ENCODE data around the gene RASSF6. TPM values are rescaled to one million over a fixed set of nuclear protein-coding genes. Genes with fewer than 3 reads are reported as not detected.
"Not testable (repeated sequence)": the region's sequence is repeated elsewhere in the genome, so short reads cannot be mapped to it uniquely, and the experiment has no call there.

The RASSF6 gene
- total RNA-seq, 1 donor from 2014 or later = not detected

GRCh38 chr4:73665924-73666323 is 45.7 kb upstream of the RASSF6 start:
- H3K27me3 Mint-ChIP-seq (ENCODE audit: insufficient read depth, low read depth); H3K4me2 ChIP-seq; H3K9me3 ChIP-seq (ENCODE audit: low read depth); H3F3A ChIP-seq (ENCODE audit: low read depth); H2AFZ ChIP-seq (replicated peaks); H3K36me3 ChIP-seq; H3K9ac ChIP-seq; H3K27ac Mint-ChIP-seq; H3K4me3 Mint-ChIP-seq; H3K27ac ChIP-seq; DNase-seq (ENCODE audit: low spot score); H3K36me3 Mint-ChIP-seq; H4K20me1 ChIP-seq (ENCODE audit: low read depth); H3K9me3 Mint-ChIP-seq; H3K4me3 ChIP-seq; H3K79me2 ChIP-seq (ENCODE audit: low read depth); H3K4me1 ChIP-seq; H3K4me1 Mint-ChIP-seq; H3K27me3 ChIP-seq: not testable (repeated sequence)
- TF ChIP-seq CTCF (IDR thresholded peaks at IDR 0.05) = peak; percentile 49

- Histone ChIP-seq H3K36me3 (no peaks in the 10 kb centered on the region), H3K27ac (no peak overlapping the region), H3K9me3 (ENCODE audit: low read depth) (no peaks in the 10 kb centered on the region), H4K20me1 (ENCODE audit: low read depth) (no peaks in the 10 kb centered on the region), H3K27me3 (no peaks in the 10 kb centered on the region), H3K4me1 (no peaks in the 10 kb centered on the region), H3K79me2 (ENCODE audit: low read depth) (no peaks in the 10 kb centered on the region), H3K9ac (no peak overlapping the region), H3K4me3 (no peak overlapping the region), H3K4me2 (no peak overlapping the region), H2AFZ (replicated peaks) (no peak overlapping the region), H3F3A (ENCODE audit: low read depth) (no peaks in the 10 kb centered on the region)
- Mint-ChIP-seq H3K27me3 (ENCODE audit: insufficient read depth, low read depth) (no peaks in the 10 kb centered on the region), H3K4me1 (no peaks in the 10 kb centered on the region), H3K36me3 (no peaks in the 10 kb centered on the region), H3K9me3 (peaks cover 4% of the 10 kb centered on the region), H3K27ac (no peak overlapping the region), H3K4me3 (no peak overlapping the region)
- DNase-seq (ENCODE audit: low spot score) = no peak
- TF ChIP-seq EZH2 (IDR thresholded peaks at IDR 0.05) (no peak), CTCF (IDR thresholded peaks at IDR 0.05) (no peak), EZH2phosphoT487 (IDR thresholded peaks at IDR 0.05) (no peak)
Observed at GRCh38 chr4:73664470-73664869, 44.2 kb upstream of the RASSF6 start.

GRCh38 chr4:73663576-73663975 is 43.3 kb upstream of the RASSF6 start:
- Histone ChIP-seq H3K4me3 (no peak overlapping the region), H3K27ac (no peak overlapping the region), H3F3A (ENCODE audit: low read depth) (no peaks in the 10 kb centered on the region), H3K9me3 (ENCODE audit: low read depth) (no peaks in the 10 kb centered on the region), H3K4me2 (no peak overlapping the region), H3K27me3 (no peaks in the 10 kb centered on the region), H3K9ac (no peak overlapping the region), H3K79me2 (ENCODE audit: low read depth) (no peaks in the 10 kb centered on the region), H3K36me3 (no peaks in the 10 kb centered on the region), H2AFZ (replicated peaks) (no peak overlapping the region), H4K20me1 (ENCODE audit: low read depth) (no peaks in the 10 kb centered on the region), H3K4me1 (no peaks in the 10 kb centered on the region)
- H3K27me3 Mint-ChIP-seq (ENCODE audit: insufficient read depth, low read depth) = no peaks in the 10 kb centered on the region
- DNase-seq (ENCODE audit: low spot score) = no peak
- H3K4me3 Mint-ChIP-seq = no peak overlapping the region
- no peak for TF ChIP-seq EZH2phosphoT487 (IDR thresholded peaks at IDR 0.05)
- TF ChIP-seq EZH2 (IDR thresholded peaks at IDR 0.05) = no peak
- no peak for TF ChIP-seq CTCF (IDR thresholded peaks at IDR 0.05)
- H3K9me3 Mint-ChIP-seq = peaks cover 4% of the 10 kb centered on the region
- H3K27ac Mint-ChIP-seq = no peak overlapping the region
- H3K4me1 Mint-ChIP-seq = no peaks in the 10 kb centered on the region
- H3K36me3 Mint-ChIP-seq = no peaks in the 10 kb centered on the region

All from neural progenitor cell (in vitro differentiated cells).